Lower lobe of right lung (tissue), 2 donors: ENCODE measurements around the gene CALN1. TPM values are rescaled to one million over a fixed set of nuclear protein-coding genes. Genes with fewer than 3 reads are reported as not detected.

Experiments
- ATAC-seq, 2 donors: fragments of 200-7000 bp; cut with Tn5 transposase; one replicate each; pipeline ENCODE4 v1.9.1; 2020 to 2022; ENCODE audit warnings: mild to moderate bottlenecking in 2 of 2, moderate library complexity in 2 of 2
- DNase-seq: peaks from one replicate; pipeline ENCODE4 v3.0.0-alpha.2; 2020
- H3K27ac ChIP-seq: fragments of 200-600 bp; one replicate; pipeline ENCODE4 v1.8.0; 2022
- H3K27me3 ChIP-seq: fragments of 200-600 bp; one replicate; pipeline ENCODE4 v1.8.0; 2022; ENCODE audit warnings: low read depth
- H3K36me3 ChIP-seq: fragments of 200-600 bp; one replicate; pipeline ENCODE4 v1.8.0; 2022; ENCODE audit warnings: mild to moderate bottlenecking
- H3K4me1 ChIP-seq: fragments of 200-600 bp; one replicate; pipeline ENCODE4 v1.8.0; 2022
- H3K4me3 ChIP-seq: fragments of 200-600 bp; one replicate; pipeline ENCODE4 v1.8.0; 2022; ENCODE audit warnings: mild to moderate bottlenecking
- H3K9me3 ChIP-seq: fragments of 200-600 bp; one replicate; pipeline ENCODE4 v1.8.0; 2022
- intact Hi-C: fragments of 100-400 bp; cut with DNase I; formaldehyde crosslinking; loops from one replicate; pipeline ENCODE4 v1.11.0; 2022
- total RNA-seq: library from RNA; stranded (reverse); fragmentation: NEBNext Ultra II Directional; extraction: Animal tissue kit (Norgen Biotek cat#: 25700); gene quantifications from one replicate; pipeline ENCODE4 v1.2.1, GENCODE V29; 2021
- TF ChIP-seq, protein P1 (sequence below): fragments of 200-600 bp; IDR thresholded peaks from one replicate; pipeline ENCODE4 v1.8.0; 2022; ENCODE audit warnings: antibody characterized with exemption, mild to moderate bottlenecking
- donor health status: DM: no; HTN: yes; CAD: no; lungs with severe emphysema.

CALN1 gene
- total RNA-seq, 1 donor from 2014 or later = not detected

DNA sequence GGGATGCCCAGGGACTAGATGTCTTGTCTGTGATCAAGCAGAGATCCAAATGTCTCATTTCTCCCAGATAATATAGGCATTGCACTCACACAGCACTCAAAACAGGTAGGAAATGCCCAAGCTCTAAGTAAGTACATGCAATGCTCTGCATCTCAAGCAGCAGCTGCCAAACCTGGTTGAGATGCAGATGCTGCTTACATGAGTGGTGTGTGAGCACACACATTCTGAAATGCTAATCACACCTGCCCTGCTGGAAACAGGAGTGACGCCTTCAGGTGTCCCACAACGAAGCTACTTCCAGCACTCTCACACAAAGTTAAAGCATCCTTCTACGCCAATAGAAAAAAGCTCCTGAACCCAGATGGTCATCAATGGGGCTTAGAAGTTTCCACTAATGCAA lies 132.9 kb downstream of the CALN1 start:
- Histone ChIP-seq H3K4me3 (no peak overlapping the region), H3K27me3 (no peaks in the 10 kb centered on the region), H3K4me1 (no peaks in the 10 kb centered on the region), H3K27ac (no peak overlapping the region), H3K9me3 (peaks cover 3% of the 10 kb centered on the region), H3K36me3 (no peaks in the 10 kb centered on the region)
- TF ChIP-seq, protein P1, sequence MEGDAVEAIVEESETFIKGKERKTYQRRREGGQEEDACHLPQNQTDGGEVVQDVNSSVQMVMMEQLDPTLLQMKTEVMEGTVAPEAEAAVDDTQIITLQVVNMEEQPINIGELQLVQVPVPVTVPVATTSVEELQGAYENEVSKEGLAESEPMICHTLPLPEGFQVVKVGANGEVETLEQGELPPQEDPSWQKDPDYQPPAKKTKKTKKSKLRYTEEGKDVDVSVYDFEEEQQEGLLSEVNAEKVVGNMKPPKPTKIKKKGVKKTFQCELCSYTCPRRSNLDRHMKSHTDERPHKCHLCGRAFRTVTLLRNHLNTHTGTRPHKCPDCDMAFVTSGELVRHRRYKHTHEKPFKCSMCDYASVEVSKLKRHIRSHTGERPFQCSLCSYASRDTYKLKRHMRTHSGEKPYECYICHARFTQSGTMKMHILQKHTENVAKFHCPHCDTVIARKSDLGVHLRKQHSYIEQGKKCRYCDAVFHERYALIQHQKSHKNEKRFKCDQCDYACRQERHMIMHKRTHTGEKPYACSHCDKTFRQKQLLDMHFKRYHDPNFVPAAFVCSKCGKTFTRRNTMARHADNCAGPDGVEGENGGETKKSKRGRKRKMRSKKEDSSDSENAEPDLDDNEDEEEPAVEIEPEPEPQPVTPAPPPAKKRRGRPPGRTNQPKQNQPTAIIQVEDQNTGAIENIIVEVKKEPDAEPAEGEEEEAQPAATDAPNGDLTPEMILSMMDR = no peak
- ATAC-seq = no peak
- intact Hi-C loops = no loop called here
- no peak for DNase-seq

DNA sequence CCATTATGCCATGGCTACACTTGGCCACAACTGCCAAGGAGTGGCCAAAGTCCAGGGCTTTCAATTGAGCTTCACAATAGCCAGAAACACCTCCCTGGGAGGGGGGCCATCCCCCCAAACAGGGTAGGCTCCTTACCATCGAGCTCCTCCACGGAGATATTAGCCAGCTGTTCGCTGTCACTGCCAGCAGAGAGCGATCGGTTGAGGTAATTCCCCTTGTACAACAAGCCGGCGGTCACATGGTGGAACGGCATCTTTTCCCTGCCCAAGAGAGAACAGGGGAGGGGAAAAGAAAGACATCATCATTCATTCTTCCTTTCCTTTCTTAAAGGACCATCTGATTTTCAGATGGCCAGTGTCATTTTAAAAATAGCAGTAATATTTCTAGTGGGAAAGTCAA lies 133.6 kb downstream of the CALN1 start:
- Histone ChIP-seq H3K36me3 (no peaks in the 10 kb centered on the region), H3K4me1 (no peaks in the 10 kb centered on the region), H3K27me3 (no peaks in the 10 kb centered on the region), H3K4me3 (no peak overlapping the region), H3K27ac (no peak overlapping the region), H3K9me3 (no peaks in the 10 kb centered on the region)
- intact Hi-C loops = no loop called here
- no peak for DNase-seq
- no peak for ATAC-seq
- TF ChIP-seq, protein P1 = no peak

DNA sequence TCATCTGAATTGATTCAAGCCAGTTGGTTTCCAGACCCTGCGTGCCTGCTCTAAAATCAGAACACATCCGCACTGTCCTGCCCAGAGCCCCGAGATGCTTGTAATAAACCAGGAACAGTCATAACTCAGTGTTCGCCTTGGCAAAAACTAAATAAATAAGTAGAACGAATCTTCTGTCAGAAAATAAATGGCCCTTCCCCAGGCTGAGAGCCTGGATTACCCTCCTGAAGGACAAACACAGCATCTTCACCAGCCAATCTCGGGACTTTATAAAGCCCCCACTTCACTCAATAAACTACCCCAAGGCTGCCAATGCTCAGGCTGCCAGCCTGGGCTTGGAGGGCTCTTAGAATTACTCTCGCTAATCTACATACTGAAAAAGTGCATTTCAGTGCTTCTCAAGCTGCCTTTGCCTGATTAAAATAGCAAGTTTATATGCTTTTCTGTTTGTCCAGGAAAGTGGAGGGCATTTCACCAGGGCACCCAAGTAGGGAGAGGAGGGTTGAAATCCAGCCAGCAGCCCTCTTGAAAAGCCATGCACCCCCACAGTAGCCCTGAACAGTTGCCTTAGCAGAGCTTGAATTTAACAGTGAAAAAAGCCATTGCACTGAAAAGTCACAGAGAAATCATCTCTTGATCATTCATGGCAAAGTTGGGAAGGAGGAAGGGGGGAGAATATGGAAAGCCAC lies 136.6 kb downstream of the CALN1 start:
- H3K27me3 ChIP-seq = no peaks in the 10 kb centered on the region
- DNase-seq = no peak
- H3K4me3 ChIP-seq = no peak overlapping the region
- no peak overlapping the region for H3K27ac ChIP-seq
- H3K4me1 ChIP-seq = no peaks in the 10 kb centered on the region
- no peaks in the 10 kb centered on the region for H3K9me3 ChIP-seq
- intact Hi-C loops = no loop called here
- no peaks in the 10 kb centered on the region for H3K36me3 ChIP-seq
- no peak for ATAC-seq
- TF ChIP-seq, protein P1 = no peak

DNA sequence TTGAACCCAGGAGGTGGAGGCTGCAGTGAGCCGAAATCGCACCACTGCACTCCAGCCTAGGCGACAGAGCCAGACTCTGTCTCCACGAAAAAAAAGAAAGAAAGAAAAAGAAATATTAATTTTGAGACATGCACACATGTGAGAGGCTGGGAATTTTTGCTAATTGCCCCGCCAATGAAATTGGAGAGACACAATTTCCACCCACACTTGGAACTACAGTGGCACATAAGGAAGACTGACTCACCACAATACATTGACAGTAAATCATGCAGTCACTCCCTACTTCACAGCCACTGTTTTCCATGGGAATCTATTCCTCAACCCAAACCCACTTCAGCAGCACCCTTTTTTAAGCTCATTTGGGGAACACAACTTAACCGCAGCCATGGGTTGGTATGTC lies 139.7 kb downstream of the CALN1 start:
- ATAC-seq (no peak), DNase-seq (no peak)
- Histone ChIP-seq H3K27ac (no peak overlapping the region), H3K9me3 (no peaks in the 10 kb centered on the region), H3K4me3 (no peak overlapping the region), H3K36me3 (no peaks in the 10 kb centered on the region), H3K27me3 (no peaks in the 10 kb centered on the region), H3K4me1 (no peaks in the 10 kb centered on the region)
- intact Hi-C loops = no loop called here
- TF ChIP-seq, protein P1 = no peak

DNA sequence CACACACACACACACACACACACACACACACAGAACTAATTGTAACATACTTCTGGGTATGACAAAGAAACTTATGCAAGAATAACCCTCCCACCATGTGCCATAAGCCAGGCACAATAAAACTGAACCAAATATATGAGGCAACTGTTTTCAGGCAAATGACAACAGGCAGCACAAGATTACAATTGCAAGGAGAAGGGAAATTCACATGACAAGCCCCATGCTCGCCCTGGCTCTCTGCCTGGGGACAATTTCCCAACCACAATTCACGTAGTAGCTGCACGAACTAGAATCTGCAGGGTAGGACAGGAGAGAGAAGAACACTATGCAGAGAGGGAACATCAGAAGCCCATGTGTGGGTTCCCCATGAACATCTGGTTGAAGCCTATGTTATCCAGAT lies 143.3 kb downstream of the CALN1 start:
- TF ChIP-seq, protein P1 = no peak
- H3K4me1 ChIP-seq = no peaks in the 10 kb centered on the region
- no peak for ATAC-seq
- intact Hi-C loops = no loop called here
- no peak for DNase-seq
- no peak overlapping the region for H3K27ac ChIP-seq
- H3K4me3 ChIP-seq = no peak overlapping the region
- no peaks in the 10 kb centered on the region for H3K27me3 ChIP-seq
- no peaks in the 10 kb centered on the region for H3K36me3 ChIP-seq
- H3K9me3 ChIP-seq = no peaks in the 10 kb centered on the region
